Measurements from ENCODE around the gene ARHGAP21.

ARHGAP21 gene

GRCh38 chr10:24533981-24534380 is 189.7 kb downstream of the ARHGAP21 start:
- DNase-seq (ENCODE audit: low read depth) = no peak
